Lower lobe of right lung (tissue), 2 donors: ENCODE results near the gene ZNF362. TPM values are rescaled to one million over a fixed set of nuclear protein-coding genes. Genes with fewer than 3 reads are reported as not detected.

Experiments used
- ATAC-seq, 2 donors: fragments of 200-7000 bp; cut with Tn5 transposase; one replicate each; pipeline ENCODE4 v1.9.1; 2020 to 2022; ENCODE audit warnings: mild to moderate bottlenecking in 2 of 2, moderate library complexity in 2 of 2
- DNase-seq: peaks from one replicate; pipeline ENCODE4 v3.0.0-alpha.2; 2020
- H3K27ac ChIP-seq: fragments of 200-600 bp; one replicate; pipeline ENCODE4 v1.8.0; 2022
- H3K27me3 ChIP-seq: fragments of 200-600 bp; one replicate; pipeline ENCODE4 v1.8.0; 2022; ENCODE audit warnings: low read depth
- H3K36me3 ChIP-seq: fragments of 200-600 bp; one replicate; pipeline ENCODE4 v1.8.0; 2022; ENCODE audit warnings: mild to moderate bottlenecking
- H3K4me1 ChIP-seq: fragments of 200-600 bp; one replicate; pipeline ENCODE4 v1.8.0; 2022
- H3K4me3 ChIP-seq: fragments of 200-600 bp; one replicate; pipeline ENCODE4 v1.8.0; 2022; ENCODE audit warnings: mild to moderate bottlenecking
- H3K9me3 ChIP-seq: fragments of 200-600 bp; one replicate; pipeline ENCODE4 v1.8.0; 2022
- CTCF ChIP-seq: fragments of 200-600 bp; IDR thresholded peaks from one replicate; pipeline ENCODE4 v1.8.0; 2022; ENCODE audit warnings: antibody characterized with exemption, mild to moderate bottlenecking
- intact Hi-C: fragments of 100-400 bp; cut with DNase I; formaldehyde crosslinking; loops from one replicate; pipeline ENCODE4 v1.11.0; 2022
- total RNA-seq: library from RNA; stranded (reverse); fragmentation: NEBNext Ultra II Directional; extraction: Animal tissue kit (Norgen Biotek cat#: 25700); gene quantifications from one replicate; pipeline ENCODE4 v1.2.1, GENCODE V29; 2021
- donor health status: DM: no; HTN: yes; CAD: no; lungs with severe emphysema.

Gene ZNF362
- total RNA-seq, 1 donor from 2014 or later: 30.7 TPM

GRCh38 chr1:33338048-33338439 lies 81.8 kb downstream of the ZNF362 start:
- peaks cover 97% of the 10 kb centered on the region for H3K4me1 ChIP-seq
- TF ChIP-seq CTCF: no peak
- H3K27me3 ChIP-seq: no peaks in the 10 kb centered on the region
- H3K4me3 ChIP-seq: no peak overlapping the region
- H3K27ac ChIP-seq: peak overlapping the region; percentile 84
- no peaks in the 10 kb centered on the region for H3K9me3 ChIP-seq
- ATAC-seq (no peak), DNase-seq (no peak)
- peaks cover 23% of the 10 kb centered on the region for H3K36me3 ChIP-seq
- intact Hi-C loops: no loop called here

GRCh38 chr1:33338440-33339211 lies 82.3 kb downstream of the ZNF362 start:
- Histone ChIP-seq H3K36me3 (peaks cover 18% of the 10 kb centered on the region), H3K27ac (peak overlapping the region; percentile 84), H3K4me1 (peaks cover 97% of the 10 kb centered on the region), H3K27me3 (no peaks in the 10 kb centered on the region), H3K4me3 (peak overlapping the region; percentile 19), H3K9me3 (no peaks in the 10 kb centered on the region)
- TF ChIP-seq CTCF: no peak
- DNase-seq (peak; percentile 66), ATAC-seq (peak; percentile 70 to 88)
- intact Hi-C loops: no loop called here

- ATAC-seq: peak; percentile 9 to 26
- Histone ChIP-seq H3K4me3 (peak overlapping the region; percentile 19), H3K9me3 (no peaks in the 10 kb centered on the region), H3K36me3 (peaks cover 10% of the 10 kb centered on the region), H3K4me1 (peaks cover 97% of the 10 kb centered on the region), H3K27me3 (no peaks in the 10 kb centered on the region), H3K27ac (peak overlapping the region; percentile 84)
- intact Hi-C loops: no loop called here
- no peak for TF ChIP-seq CTCF
- DNase-seq: no peak
Measured at GRCh38 chr1:33339413-33339812, 83.1 kb downstream of the ZNF362 start.

GRCh38 chr1:33341190-33341589 lies 84.9 kb downstream of the ZNF362 start:
- H3K4me3 ChIP-seq: no peak overlapping the region
- DNase-seq (no peak), ATAC-seq (no peak)
- peaks cover 100% of the 10 kb centered on the region for H3K4me1 ChIP-seq
- intact Hi-C loops: no loop called here
- H3K27me3 ChIP-seq: no peaks in the 10 kb centered on the region
- H3K36me3 ChIP-seq: peaks cover 5% of the 10 kb centered on the region
- peak overlapping the region; percentile 84 for H3K27ac ChIP-seq
- TF ChIP-seq CTCF: no peak
- H3K9me3 ChIP-seq: no peaks in the 10 kb centered on the region

GRCh38 chr1:33342041-33342723 lies 85.9 kb downstream of the ZNF362 start:
- H3K27me3 ChIP-seq: no peaks in the 10 kb centered on the region
- H3K4me1 ChIP-seq: peaks cover 100% of the 10 kb centered on the region
- no peaks in the 10 kb centered on the region for H3K9me3 ChIP-seq
- no peak for TF ChIP-seq CTCF
- peaks cover 5% of the 10 kb centered on the region for H3K36me3 ChIP-seq
- intact Hi-C loops: no loop called here
- DNase-seq (no peak), ATAC-seq (peak; percentile 68 to 78)
- peak overlapping the region; percentile 27 for H3K4me3 ChIP-seq
- peak overlapping the region; percentile 66 for H3K27ac ChIP-seq
